HG03469 (cell line): ENCODE measurements around the gene RASGEF1B.

Source experiments
- ATAC-seq: cut with Tn5 transposase; IDR thresholded peaks from one replicate; pipeline ENCODE4 v1.9.1; 2021; ENCODE audit warnings: mild to moderate bottlenecking, moderate library complexity, moderate number of reproducible peaks; ENCODE audit not compliant: unreplicated experiment

RASGEF1B gene

GRCh38 chr4:81467672-81467964 is 4.1 kb downstream of the RASGEF1B start:
- no peak for ATAC-seq

- ATAC-seq = no peak
Observed at GRCh38 chr4:81466841-81467671, 4.7 kb downstream of the RASGEF1B start.

GRCh38 chr4:81465406-81466340 is 6.0 kb downstream of the RASGEF1B start:
- ATAC-seq = no peak

GRCh38 chr4:81460834-81461233 is 10.9 kb downstream of the RASGEF1B start:
- no peak for ATAC-seq

- ATAC-seq = no peak
Observed at GRCh38 chr4:81460191-81460701, 11.5 kb downstream of the RASGEF1B start.

DNA sequence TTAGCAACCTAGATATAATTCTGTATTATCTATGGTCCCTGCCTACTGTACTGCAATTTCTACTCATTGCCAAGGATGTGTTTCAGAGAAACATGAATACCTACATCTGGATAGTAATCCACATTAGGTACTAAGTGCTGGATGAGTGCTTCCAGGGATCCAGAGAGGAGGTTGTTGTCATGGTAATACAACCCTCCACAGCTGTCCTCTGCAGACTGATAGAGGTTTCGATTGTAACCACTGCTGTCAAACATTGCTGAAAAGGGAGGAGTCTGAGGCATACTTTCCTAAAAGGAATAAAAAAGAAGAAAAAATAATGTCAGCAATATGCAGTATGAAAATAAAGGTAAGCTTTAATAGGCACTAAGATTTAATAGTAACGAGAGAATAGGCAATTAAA is 12.5 kb downstream of the RASGEF1B start:
- ATAC-seq = no peak

DNA sequence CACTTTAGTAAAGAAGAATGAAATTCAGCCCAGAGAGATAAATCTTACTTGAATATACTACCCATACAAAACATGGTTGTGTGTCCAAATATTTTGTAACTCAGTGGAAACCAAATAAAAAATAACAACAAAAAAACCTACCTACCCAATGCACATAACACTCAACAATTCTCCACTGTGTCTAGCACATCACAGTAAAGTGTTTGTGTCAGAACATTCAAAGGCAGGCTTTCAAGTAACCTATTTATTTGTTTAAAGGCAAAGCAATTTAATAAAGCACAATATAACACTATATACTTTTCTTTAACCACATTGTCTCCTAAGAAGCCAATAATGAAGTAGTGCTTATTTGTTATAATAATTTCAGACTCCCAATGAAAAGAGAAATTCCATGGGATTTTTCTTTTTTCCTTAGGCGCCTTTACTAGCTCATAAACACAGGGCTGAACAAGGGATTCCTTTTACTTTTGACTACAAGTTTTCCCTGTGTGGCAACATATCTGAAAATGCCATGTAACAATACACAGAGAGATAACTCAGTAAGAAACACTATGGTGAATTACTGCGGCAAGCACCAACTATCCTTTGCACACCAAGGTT is 13.7 kb downstream of the RASGEF1B start:
- no peak for ATAC-seq

GRCh38 chr4:81457345-81457744 is 14.4 kb downstream of the RASGEF1B start:
- no peak for ATAC-seq

GRCh38 chr4:81455897-81456296 is 15.8 kb downstream of the RASGEF1B start:
- ATAC-seq = no peak

- no peak for ATAC-seq
Observed at GRCh38 chr4:81454948-81455347, 16.8 kb downstream of the RASGEF1B start.

GRCh38 chr4:81454499-81454898 is 17.2 kb downstream of the RASGEF1B start:
- ATAC-seq = no peak

DNA sequence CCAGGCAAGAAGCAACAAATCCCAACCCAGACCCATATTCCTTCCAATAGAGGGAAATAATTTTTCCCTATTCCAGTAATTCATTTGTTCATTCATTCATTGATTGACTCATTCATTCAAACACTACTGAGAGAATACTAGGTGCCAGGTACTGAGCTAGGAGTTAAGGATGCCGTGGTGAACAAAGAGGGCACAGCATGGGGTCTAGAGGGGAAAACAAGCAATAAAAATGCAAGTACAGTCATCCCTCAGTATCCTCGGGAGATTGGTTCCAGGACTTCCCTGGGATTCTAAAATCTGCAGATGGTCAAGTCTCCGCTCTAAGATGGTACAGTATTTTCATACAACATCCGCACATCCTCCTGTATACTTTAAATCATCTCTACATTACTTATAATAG is 18.7 kb downstream of the RASGEF1B start:
- ATAC-seq = no peak

GRCh38 chr4:81452452-81453006 is 19.2 kb downstream of the RASGEF1B start:
- no peak for ATAC-seq

DNA sequence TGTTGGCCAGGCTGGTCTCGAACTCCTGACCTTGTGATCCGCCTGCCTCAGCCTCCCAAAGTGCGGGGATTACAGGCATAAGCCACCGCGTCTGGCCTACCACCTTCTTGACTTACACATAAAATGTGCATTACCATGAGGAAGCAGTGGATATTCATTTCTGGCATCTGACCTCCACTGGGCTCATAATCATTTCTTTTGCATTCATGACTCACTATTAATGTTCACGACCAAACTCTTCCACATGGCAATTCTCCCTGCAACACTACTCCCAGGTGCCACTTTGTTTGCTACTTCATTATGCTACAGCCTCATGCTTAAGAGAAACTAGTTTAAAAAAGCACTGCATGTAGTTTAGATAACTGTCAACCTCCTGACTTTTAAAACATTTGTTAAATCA is 22.7 kb downstream of the RASGEF1B start:
- ATAC-seq = no peak

- ATAC-seq = no peak
Observed at GRCh38 chr4:81447566-81448229, 24.0 kb downstream of the RASGEF1B start.

GRCh38 chr4:81446634-81447033 is 25.1 kb downstream of the RASGEF1B start:
- ATAC-seq = no peak

DNA sequence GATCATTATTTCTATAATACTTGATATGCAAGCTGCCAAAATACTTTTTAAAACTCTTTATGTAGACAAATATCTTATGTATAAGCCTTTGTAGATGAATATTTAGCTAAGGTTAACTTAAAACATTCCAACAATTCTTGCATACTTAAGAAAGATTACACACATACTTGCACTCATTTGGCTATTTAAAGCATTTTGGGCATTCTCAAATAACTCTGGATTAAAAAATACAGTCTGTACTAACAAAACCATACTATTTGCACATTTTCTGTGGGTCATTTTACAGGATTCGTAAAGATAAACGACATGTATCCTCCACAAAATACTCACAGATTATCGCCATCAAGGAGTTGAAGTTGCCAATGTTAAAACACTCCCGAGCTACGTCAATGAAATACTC is 26.5 kb downstream of the RASGEF1B start:
- ATAC-seq = no peak

GRCh38 chr4:81442484-81443085 is 29.1 kb downstream of the RASGEF1B start:
- ATAC-seq = no peak

- ATAC-seq = no peak
Observed at GRCh38 chr4:81440949-81441348, 30.8 kb downstream of the RASGEF1B start.

DNA sequence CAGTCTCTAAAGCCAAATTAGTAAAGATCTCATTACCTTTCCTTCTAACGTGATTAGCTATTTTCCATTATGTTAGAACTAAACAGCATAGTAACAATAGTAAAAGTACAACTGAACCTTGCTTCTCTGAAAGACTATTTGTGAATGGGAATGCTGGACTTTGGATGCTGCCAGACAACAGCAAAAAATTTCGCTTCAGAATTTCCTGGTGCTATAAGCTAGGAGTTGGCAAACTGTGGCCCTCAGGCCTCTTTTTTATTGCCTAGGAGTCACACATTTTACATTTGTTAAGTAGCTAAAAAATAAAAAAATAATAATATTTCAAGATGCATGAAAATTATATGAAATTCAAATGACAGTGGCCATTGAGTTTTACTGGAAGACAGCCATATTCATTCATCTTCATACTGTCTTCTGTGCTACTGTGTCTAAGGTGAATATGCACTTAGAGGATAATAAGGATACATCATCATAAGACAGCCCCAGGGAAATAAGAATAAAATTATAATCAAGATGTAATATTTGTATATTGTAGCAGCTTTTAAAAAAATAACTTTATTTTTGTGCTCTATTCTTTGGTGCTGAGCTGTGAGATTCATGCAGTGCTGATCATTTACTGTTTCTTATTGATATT is 34.6 kb downstream of the RASGEF1B start:
- ATAC-seq = no peak
